NCI-H82 treated with DMSO at 0.1 percent for 48 hours (cell line): ENCODE measurements around the gene ANKMY1.

Experiments used
- DNase-seq: peaks from one replicate; lab custom pipeline; 2025; ENCODE audit not compliant: unreplicated experiment; lab: John Stamatoyannopoulos, UW

The ANKMY1 gene

GRCh38 chr2:240462707-240463273 is 95.0 kb downstream of the ANKMY1 start:
- DNase-seq, result no peak

GRCh38 chr2:240462073-240462706 is 95.6 kb downstream of the ANKMY1 start:
- DNase-seq, result no peak

DNA sequence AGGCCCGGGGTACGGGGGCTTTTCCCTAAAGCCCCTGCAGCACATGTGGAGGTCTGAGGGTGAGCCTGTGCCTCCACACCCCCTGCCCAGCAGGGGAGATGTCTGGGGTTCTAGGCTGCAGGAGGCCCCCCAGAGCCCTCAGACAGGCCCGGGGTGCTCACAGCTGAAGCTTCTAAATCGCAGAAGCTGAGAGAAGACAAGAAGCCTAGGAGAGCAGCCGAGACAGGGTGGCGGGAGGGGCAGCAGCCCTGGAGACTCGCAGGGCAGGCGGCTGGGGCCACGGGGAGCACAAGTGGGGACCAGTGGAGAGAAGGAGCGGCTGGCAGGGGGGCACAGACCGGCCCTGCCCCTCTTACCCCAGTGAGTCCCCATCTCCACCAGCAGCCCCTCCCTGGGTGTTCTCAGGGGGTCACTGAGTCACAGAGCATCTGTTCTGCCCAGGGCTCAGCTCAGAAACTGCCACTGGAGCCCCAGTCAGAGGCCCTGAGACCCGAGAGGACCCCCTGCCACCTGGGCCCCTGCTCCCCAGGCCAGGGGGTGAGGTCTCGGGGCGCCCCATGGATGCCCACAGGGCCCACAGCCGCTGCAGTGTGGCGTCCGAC is 96.2 kb downstream of the ANKMY1 start:
- no peak for DNase-seq

GRCh38 chr2:240460781-240461431 is 96.9 kb downstream of the ANKMY1 start:
- no peak for DNase-seq

DNA sequence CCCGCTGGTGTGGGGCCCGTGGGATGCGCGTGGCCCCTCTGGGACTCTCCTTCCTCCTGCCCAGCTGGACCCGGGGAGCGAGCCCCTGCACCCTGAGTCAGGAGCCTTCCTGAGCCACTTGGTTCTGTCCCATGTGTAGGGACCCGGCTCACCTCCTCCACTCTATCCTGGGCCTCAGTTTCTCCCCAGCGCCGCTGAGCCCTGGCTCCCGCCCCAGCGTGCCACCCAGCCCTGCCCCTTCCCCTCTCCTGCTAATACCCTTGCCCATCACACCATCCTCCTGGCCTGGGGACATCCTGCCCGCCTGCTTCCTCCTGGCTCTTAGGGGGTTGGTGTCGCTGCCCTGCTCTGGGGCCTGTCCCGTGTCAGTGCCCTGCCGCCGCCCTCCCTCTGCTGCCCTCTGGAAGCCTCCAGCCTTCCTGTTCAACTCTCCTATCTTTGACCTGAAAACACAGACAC is 97.5 kb downstream of the ANKMY1 start:
- DNase-seq, result no peak

DNA sequence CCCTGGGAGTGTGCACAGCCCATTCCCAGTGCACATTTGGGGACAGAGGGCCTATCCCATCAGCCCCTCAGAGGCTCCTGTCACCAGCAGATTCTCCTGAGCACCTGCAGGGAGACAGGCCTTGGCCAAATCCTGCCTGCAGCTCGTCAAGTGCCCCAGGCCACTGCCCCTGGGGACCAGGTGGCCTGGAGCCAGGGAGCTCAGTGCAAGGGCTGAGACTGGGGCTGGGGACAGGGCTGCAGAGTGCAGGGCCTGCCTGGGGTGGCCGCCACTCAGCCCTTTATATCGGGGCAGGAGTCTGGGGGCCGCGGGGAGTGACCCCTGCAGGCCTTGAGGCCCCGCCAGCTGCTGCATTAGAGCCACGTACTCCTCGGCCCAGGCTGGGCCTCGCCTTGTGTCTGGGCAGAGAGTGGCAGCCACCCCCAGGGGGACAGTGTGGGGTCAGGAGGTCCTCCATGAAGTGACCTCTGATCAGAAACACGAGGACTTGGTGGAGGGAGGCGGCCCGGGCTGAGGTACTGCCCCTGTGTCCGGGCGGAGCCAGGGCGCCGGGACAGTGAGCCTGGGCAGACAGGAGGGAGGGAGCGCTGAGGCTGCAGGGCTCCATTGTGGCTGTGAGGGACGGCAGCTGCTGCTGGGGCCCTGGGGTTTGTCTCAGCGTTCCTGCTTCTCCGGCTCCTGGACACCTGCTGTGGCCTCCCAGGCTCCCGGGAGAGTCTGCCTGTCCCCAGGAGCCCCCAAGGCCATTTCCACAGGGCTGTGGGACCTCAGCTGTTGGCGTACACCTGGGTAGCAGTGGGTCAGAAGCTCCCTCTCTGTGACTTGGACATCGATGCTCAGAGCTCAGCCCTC is 98.2 kb downstream of the ANKMY1 start:
- DNase-seq, result no peak

GRCh38 chr2:240458900-240459391 is 98.8 kb downstream of the ANKMY1 start:
- DNase-seq, result no peak

- no peak for DNase-seq
These were observed 99.5 kb downstream of the ANKMY1 start for GRCh38 chr2:240458044-240458899.

GRCh38 chr2:240457223-240458043 is 100.4 kb downstream of the ANKMY1 start:
- no peak for DNase-seq

GRCh38 chr2:240456447-240457222 is 101.2 kb downstream of the ANKMY1 start:
- DNase-seq, result no peak

- no peak for DNase-seq
These were observed 101.9 kb downstream of the ANKMY1 start for GRCh38 chr2:240455647-240456446.

DNA sequence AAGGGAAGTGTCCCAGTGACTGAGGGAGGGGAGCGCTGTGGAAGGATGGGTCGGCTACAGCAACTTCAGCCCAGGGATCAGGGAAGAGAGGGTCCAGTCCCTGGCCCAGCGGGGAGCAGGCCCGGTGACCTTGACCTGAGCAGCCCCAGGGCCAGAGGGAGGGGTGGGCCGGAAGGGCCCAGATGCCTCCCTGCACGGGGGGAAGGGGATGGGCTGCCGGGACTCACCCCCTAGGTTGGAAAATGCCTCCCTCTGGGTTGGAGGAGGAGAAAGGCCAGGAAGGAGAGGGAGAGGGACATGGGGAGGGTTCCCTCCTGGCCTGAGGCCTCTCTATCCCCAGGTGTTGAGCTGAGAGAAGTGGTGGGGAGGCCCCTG is 102.5 kb downstream of the ANKMY1 start:
- no peak for DNase-seq

GRCh38 chr2:240454106-240454901 is 103.5 kb downstream of the ANKMY1 start:
- DNase-seq, result no peak

GRCh38 chr2:240453461-240454105 is 104.2 kb downstream of the ANKMY1 start:
- DNase-seq, result no peak

GRCh38 chr2:240452462-240453256 is 105.1 kb downstream of the ANKMY1 start:
- DNase-seq, result peak; percentile 9
